Skeletal muscle satellite cell (primary cell): ENCODE results near the gene CR1L. TPM values are rescaled to one million over a fixed set of nuclear protein-coding genes. Genes with fewer than 3 reads are reported as not detected.
A peak's percentile ranks its signal among the peaks of the same experiment; 100 is the strongest.
"Not testable (repeated sequence)": the region's sequence is repeated elsewhere in the genome, so short reads cannot be mapped to it uniquely, and the experiment has no call there.

Experiments used
- H3K27me3 ChIP-seq: 2 replicates; pipeline ENCODE4 v1.7.0; 2013; ENCODE audit warnings: low read length; ENCODE audit not compliant: control insufficient read depth, insufficient read depth
- H3K36me3 ChIP-seq: 2 replicates; pipeline ENCODE4 v1.7.0; 2013; ENCODE audit warnings: mild to moderate bottlenecking, control low read depth, low read length; ENCODE audit not compliant: insufficient read depth
- H3K4me1 ChIP-seq: 2 replicates; pipeline ENCODE4 v1.7.0; 2013; ENCODE audit warnings: low read length; ENCODE audit not compliant: control insufficient read depth, insufficient read depth
- H3K4me2 ChIP-seq: 2 replicates; pipeline ENCODE4 v1.7.0; 2013; ENCODE audit warnings: mild to moderate bottlenecking, low read length
- H3K4me3 ChIP-seq: 2 replicates; pipeline ENCODE4 v1.7.0; 2013; ENCODE audit warnings: low read length
- H3K9ac ChIP-seq: 2 replicates; pipeline ENCODE4 v1.7.0; 2013; ENCODE audit warnings: mild to moderate bottlenecking, low read depth, low read length, moderate library complexity
- H3K9me3 ChIP-seq: replicated peaks from 2 replicates; pipeline ENCODE4 v1.7.0; 2013; ENCODE audit warnings: mild to moderate bottlenecking, control low read depth, low read length
- total RNA-seq: library from RNA; depleted of rRNA; stranded (reverse); fragments of >200 nt; gene quantifications from 2 replicates; pipeline ENCODE4 v1.2.3, GENCODE V29; 2012; rRNA removed

The CR1L gene
- not detected in 2 replicates for total RNA-seq

- peak within 1 kb of the TSS; percentile 73 for H3K4me3 ChIP-seq
- peak within 1 kb of the TSS; percentile 91 for H3K4me2 ChIP-seq
- H3K4me1 ChIP-seq = peaks cover 4% of the 10 kb centered on the region
- peaks cover 45% of the 10 kb centered on the region for H3K27me3 ChIP-seq
- no peak within 1 kb of the TSS for H3K9ac ChIP-seq
- H3K9me3 ChIP-seq = no peaks in the 10 kb centered on the region
- H3K36me3 ChIP-seq = no peaks in the 10 kb centered on the region
Measured at GRCh38 chr1:207644852-207645634, at the start of gene CR1L. TSS of gene CR1L (plus strand) at chr1:207645133. CDS start at chr1:207645234, 101 bp downstream.

- Histone ChIP-seq H3K4me1 (peaks cover 3% of the 10 kb centered on the region), H3K9me3 (no peaks in the 10 kb centered on the region), H3K4me3 (no peak overlapping the region), H3K9ac (no peak overlapping the region), H3K36me3 (no peaks in the 10 kb centered on the region), H3K27me3 (peaks cover 9% of the 10 kb centered on the region), H3K4me2 (no peak overlapping the region)
Measured at GRCh38 chr1:207603777-207604176, 41.2 kb upstream of the CR1L start.

- no peaks in the 10 kb centered on the region for H3K9me3 ChIP-seq
- no peaks in the 10 kb centered on the region for H3K36me3 ChIP-seq
- H3K4me3 ChIP-seq = no peak overlapping the region
- H3K27me3 ChIP-seq = peaks cover 5% of the 10 kb centered on the region
- no peak overlapping the region for H3K4me2 ChIP-seq
- no peak overlapping the region for H3K9ac ChIP-seq
- peaks cover 3% of the 10 kb centered on the region for H3K4me1 ChIP-seq
Measured at GRCh38 chr1:207605444-207606361, 39.2 kb upstream of the CR1L start.

GRCh38 chr1:207606362-207606755, 38.6 kb upstream of the CR1L start:
- Histone ChIP-seq H3K9ac (no peak overlapping the region), H3K4me3 (no peak overlapping the region), H3K27me3 (peaks cover 9% of the 10 kb centered on the region), H3K9me3 (no peaks in the 10 kb centered on the region), H3K36me3 (no peaks in the 10 kb centered on the region), H3K4me1 (peaks cover 3% of the 10 kb centered on the region), H3K4me2 (no peak overlapping the region)

- no peaks in the 10 kb centered on the region for H3K4me1 ChIP-seq
- no peak overlapping the region for H3K4me3 ChIP-seq
- H3K9me3 ChIP-seq = no peaks in the 10 kb centered on the region
- H3K36me3 ChIP-seq = no peaks in the 10 kb centered on the region
- H3K9ac ChIP-seq = no peak overlapping the region
- peaks cover 13% of the 10 kb centered on the region for H3K27me3 ChIP-seq
- H3K4me2 ChIP-seq = no peak overlapping the region
Measured at GRCh38 chr1:207612762-207613161, 32.2 kb upstream of the CR1L start.

GRCh38 chr1:207619871-207620542, 24.9 kb upstream of the CR1L start:
- Histone ChIP-seq H3K4me3 (no peak overlapping the region), H3K36me3 (no peaks in the 10 kb centered on the region), H3K4me1 (no peaks in the 10 kb centered on the region), H3K4me2 (no peak overlapping the region), H3K9ac (no peak overlapping the region), H3K27me3 (peaks cover 10% of the 10 kb centered on the region), H3K9me3 (no peaks in the 10 kb centered on the region)

GRCh38 chr1:207620543-207620893, 24.4 kb upstream of the CR1L start:
- no peaks in the 10 kb centered on the region for H3K4me1 ChIP-seq

GRCh38 chr1:207625504-207626071, 19.3 kb upstream of the CR1L start:
- not testable (repeated sequence) for H3K9me3 ChIP-seq, H3K36me3 ChIP-seq, H3K4me3 ChIP-seq, H3K9ac ChIP-seq, H3K4me1 ChIP-seq, H3K4me2 ChIP-seq, H3K27me3 ChIP-seq

More at GRCh38 chr1:207620543-207620893, 24.4 kb upstream of the CR1L start:
- peaks cover 10% of the 10 kb centered on the region for H3K27me3 ChIP-seq
- no peaks in the 10 kb centered on the region for H3K9me3 ChIP-seq
- H3K4me2 ChIP-seq = no peak overlapping the region
- no peaks in the 10 kb centered on the region for H3K36me3 ChIP-seq
- H3K9ac ChIP-seq = no peak overlapping the region
- no peak overlapping the region for H3K4me3 ChIP-seq

GRCh38 chr1:207626972-207627337, 18.0 kb upstream of the CR1L start:
- no peak overlapping the region for H3K4me3 ChIP-seq
- H3K9me3 ChIP-seq = no peaks in the 10 kb centered on the region
- H3K4me2 ChIP-seq = no peak overlapping the region
- peaks cover 7% of the 10 kb centered on the region for H3K27me3 ChIP-seq
- H3K9ac ChIP-seq = no peak overlapping the region
- no peaks in the 10 kb centered on the region for H3K36me3 ChIP-seq
- H3K4me1 ChIP-seq = no peaks in the 10 kb centered on the region

- Histone ChIP-seq H3K36me3 (no peaks in the 10 kb centered on the region), H3K9me3 (no peaks in the 10 kb centered on the region)
Measured at GRCh38 chr1:207627496-207627895, 17.4 kb upstream of the CR1L start.

GRCh38 chr1:207628776-207629175, 16.2 kb upstream of the CR1L start:
- no peaks in the 10 kb centered on the region for H3K4me1 ChIP-seq
- no peak overlapping the region for H3K4me3 ChIP-seq
- H3K4me2 ChIP-seq = no peak overlapping the region
- no peaks in the 10 kb centered on the region for H3K36me3 ChIP-seq
- H3K9ac ChIP-seq = no peak overlapping the region
- H3K27me3 ChIP-seq = peaks cover 7% of the 10 kb centered on the region
- H3K9me3 ChIP-seq = no peaks in the 10 kb centered on the region

More at GRCh38 chr1:207627496-207627895, 17.4 kb upstream of the CR1L start:
- Histone ChIP-seq H3K27me3 (peaks cover 7% of the 10 kb centered on the region), H3K9ac (no peak overlapping the region), H3K4me1 (no peaks in the 10 kb centered on the region), H3K4me2 (no peak overlapping the region), H3K4me3 (no peak overlapping the region)
